PC-3 (cell line): ENCODE results near the gene RSAD1. TPM values are rescaled to one million over a fixed set of nuclear protein-coding genes. Genes with fewer than 3 reads are reported as not detected.

ENCODE experiments used
- ATAC-seq: fragments of 200-7000 bp; cut with Tn5 transposase; 2 replicates; pipeline ENCODE4 v1.9.1; 2020; ENCODE audit warnings: mild to moderate bottlenecking, moderate library complexity
- BruUV-seq: library from RNA; stranded (reverse); fragments of 400-500 nt; replicated peaks from 2 replicates; lab custom pipeline; 2021; lab: Mats Ljungman, UMichigan
- CTCF ChIA-PET: fragments of 300-600 bp; sonication (Branson Sonifier 250); formaldehyde crosslinking; loops from one replicate; lab custom pipeline; 2022; ENCODE audit warnings: antibody characterized with exemption; lab: Charles Lee
- POLR2A ChIA-PET: fragments of 300-600 bp; sonication (Branson Sonifier 250); formaldehyde crosslinking; loops from one replicate; lab custom pipeline; 2022; ENCODE audit warnings: antibody characterized with exemption; ENCODE audit not compliant: unreplicated experiment; lab: Charles Lee
- DNase-seq: peaks from one replicate; pipeline ENCODE4 v3.0.0-alpha.2; 2015
- H2AFZ ChIP-seq: fragments of 300-600 bp; sonication (generic); 2 replicates; pipeline ENCODE4 v1.6.0; 2016; ENCODE audit warnings: antibody characterized with exemption, low read length
- H3F3A ChIP-seq: fragments of 300-600 bp; sonication (generic); one replicate; pipeline ENCODE4 v1.6.0; 2017; ENCODE audit warnings: antibody characterized with exemption, low read length, control low read depth, mild to moderate bottlenecking; ENCODE audit not compliant: unreplicated experiment
- H3K27ac ChIP-seq: fragments of 300-600 bp; sonication (generic); 2 replicates; pipeline ENCODE4 v1.5.1; 2016; ENCODE audit warnings: mild to moderate bottlenecking, low read length
- H3K27me3 ChIP-seq: fragments of 300-600 bp; sonication (generic); 2 replicates; pipeline ENCODE4 v1.6.1; 2016; ENCODE audit warnings: low read length, mixed read lengths
- H3K36me3 ChIP-seq: fragments of 300-600 bp; sonication (generic); 2 replicates; pipeline ENCODE4 v1.6.1; 2016; ENCODE audit warnings: low read depth, mixed run types, low read length, mixed read lengths
- H3K4me1 ChIP-seq: fragments of 300-600 bp; sonication (generic); 2 replicates; pipeline ENCODE4 v1.5.1; 2016; ENCODE audit warnings: low read length; ENCODE audit not compliant: insufficient read depth
- H3K4me2 ChIP-seq: fragments of 300-600 bp; sonication (generic); 2 replicates; pipeline ENCODE4 v1.6.0; 2016; ENCODE audit warnings: low read length
- H3K4me3 ChIP-seq: fragments of 300-600 bp; sonication (generic); 2 replicates; pipeline ENCODE4 v1.5.1; 2016; ENCODE audit warnings: mild to moderate bottlenecking, low read length, mixed read lengths
- H3K79me2 ChIP-seq: fragments of 300-600 bp; sonication (generic); 2 replicates; pipeline ENCODE4 v1.6.1; 2017; ENCODE audit warnings: low read length, mixed read lengths
- H3K9ac ChIP-seq: fragments of 300-600 bp; sonication (generic); 2 replicates; pipeline ENCODE4 v1.6.0; 2016; ENCODE audit warnings: mild to moderate bottlenecking, low read length
- H3K9me2 ChIP-seq: fragments of 300-600 bp; sonication (generic); replicated peaks from 2 replicates; pipeline ENCODE4 v1.6.1; 2016; ENCODE audit warnings: mixed run types, low read length, mixed read lengths
- H3K9me3 ChIP-seq: fragments of 300-600 bp; sonication (generic); 2 replicates; pipeline ENCODE4 v1.6.1; 2016; ENCODE audit warnings: low read length, mixed read lengths
- H4K20me1 ChIP-seq: fragments of 300-600 bp; sonication (generic); 2 replicates; pipeline ENCODE4 v1.6.1; 2016; ENCODE audit warnings: low read length, mixed read lengths
- CTCF ChIP-seq: fragments of 300-600 bp; sonication (generic); conservative IDR thresholded peaks from 2 replicates; pipeline ENCODE4 v1.5.1; 2017; ENCODE audit warnings: antibody characterized with exemption, low read depth, mild to moderate bottlenecking, low read length
- EZH2 ChIP-seq: fragments of 300-600 bp; sonication (generic); IDR thresholded peaks from one replicate; pipeline ENCODE4 v1.6.1; 2017; ENCODE audit warnings: antibody characterized with exemption, mild to moderate bottlenecking, low read length; ENCODE audit not compliant: unreplicated experiment
- EZH2phosphoT487 ChIP-seq: fragments of 300-600 bp; sonication (generic); IDR thresholded peaks from 2 replicates; pipeline ENCODE4 v1.6.1; 2018; ENCODE audit warnings: mild to moderate bottlenecking, antibody characterized with exemption, low read length, borderline replicate concordance
- intact Hi-C: fragments of 100-400 bp; cut with micrococcal nuclease; formaldehyde crosslinking; loops from 2 replicates; pipeline ENCODE4 v1.9.0; 2023
- total RNA-seq: library from RNA; depleted of rRNA; stranded (reverse); fragments of >200 nt; gene quantifications from 2 replicates; pipeline ENCODE4 v1.2.3, GENCODE V29; 2014

RSAD1 gene
- total RNA-seq, 1 experiment from 2014 or later, result 37.7 TPM

GRCh38 chr17:50514388-50514787 is 35.7 kb downstream of the RSAD1 start:
- Histone ChIP-seq H3K4me3 (no peak overlapping the region), H3K4me2 (no peak overlapping the region), H2AFZ (no peak overlapping the region), H3F3A (no peaks in the 10 kb centered on the region), H3K9ac (no peak overlapping the region), H3K79me2 (no peaks in the 10 kb centered on the region), H3K4me1 (peaks cover 12% of the 10 kb centered on the region), H3K9me2 (no peaks in the 10 kb centered on the region), H4K20me1 (no peaks in the 10 kb centered on the region), H3K36me3 (no peaks in the 10 kb centered on the region), H3K9me3 (no peaks in the 10 kb centered on the region), H3K27ac (no peak overlapping the region), H3K27me3 (no peaks in the 10 kb centered on the region)
- no TSS peak for BruUV-seq
- DNase-seq (no peak), ATAC-seq (no peak)
- TF ChIP-seq EZH2phosphoT487 (no peak), EZH2 (no peak), CTCF (no peak)
- intact Hi-C loops, result no loop called here
- ChIA-PET CTCF (no interaction called here), POLR2A (no interaction called here)

- no peak for DNase-seq
- Histone ChIP-seq H4K20me1 (no peaks in the 10 kb centered on the region), H3K27me3 (no peaks in the 10 kb centered on the region), H3K4me2 (no peak overlapping the region), H3K79me2 (no peaks in the 10 kb centered on the region), H3K36me3 (no peaks in the 10 kb centered on the region), H3K9me2 (no peaks in the 10 kb centered on the region), H3K4me1 (peaks cover 15% of the 10 kb centered on the region), H3K9me3 (no peaks in the 10 kb centered on the region), H2AFZ (no peak overlapping the region), H3K4me3 (no peak overlapping the region), H3F3A (no peaks in the 10 kb centered on the region), H3K9ac (no peak overlapping the region), H3K27ac (no peak overlapping the region)
- ATAC-seq, result no peak
- ChIA-PET POLR2A (no interaction called here), CTCF (interaction anchor here (0.5 kb wide), 1 partner anchor 10 kb away, joined by 3 read pairs; no protein-coding TSS in a partner anchor)
- BruUV-seq, result no TSS peak
- TF ChIP-seq CTCF (no peak), EZH2 (no peak), EZH2phosphoT487 (no peak)
- intact Hi-C loops, result no loop called here
Measured at GRCh38 chr17:50514936-50515702, 36.5 kb downstream of the RSAD1 start.

GRCh38 chr17:50517011-50517410 is 38.4 kb downstream of the RSAD1 start:
- BruUV-seq, result no TSS peak
- H3K27me3 ChIP-seq, result no peaks in the 10 kb centered on the region
- peaks cover 3% of the 10 kb centered on the region; the same call in 1 of the 2 replicates for H3K4me1 ChIP-seq
- H3K4me3 ChIP-seq, result no peak overlapping the region
- H3K79me2 ChIP-seq, result no peaks in the 10 kb centered on the region
- no peaks in the 10 kb centered on the region for H3K36me3 ChIP-seq
- H2AFZ ChIP-seq, result no peak overlapping the region
- H3K9me2 ChIP-seq, result no peaks in the 10 kb centered on the region
- no peaks in the 10 kb centered on the region for H3F3A ChIP-seq
- H3K27ac ChIP-seq, result no peak overlapping the region
- no peaks in the 10 kb centered on the region for H3K9me3 ChIP-seq
- intact Hi-C loops, result no loop called here
- TF ChIP-seq EZH2 (no peak), EZH2phosphoT487 (no peak), CTCF (no peak)
- ChIA-PET POLR2A (no interaction called here), CTCF (no interaction called here)
- no peak overlapping the region for H3K4me2 ChIP-seq
- DNase-seq, result no peak
- ATAC-seq, result peak; percentile 24
- H3K9ac ChIP-seq, result no peak overlapping the region
- no peaks in the 10 kb centered on the region for H4K20me1 ChIP-seq
